ENCODE measurements around the gene FAM171A1.
"Not testable (repeated sequence)": the region's sequence is repeated elsewhere in the genome, so short reads cannot be mapped to it uniquely, and the experiment has no call there.

Gene FAM171A1

GRCh38 chr10:15211464-15211979 is 159.6 kb downstream of the FAM171A1 start:
- H3K4me3 ChIP-seq (ENCODE audit: low read length) = no peak overlapping the region
- H2AFZ ChIP-seq (ENCODE audit: low read depth, low read length) = no peak overlapping the region
- H3K27me3 ChIP-seq (ENCODE audit: low read depth, low read length) = no peaks in the 10 kb centered on the region
- no peak overlapping the region for H3K4me2 ChIP-seq (ENCODE audit: low read length)
- H3K79me2 ChIP-seq (ENCODE audit: low read length) = no peaks in the 10 kb centered on the region
- H3K9ac ChIP-seq (ENCODE audit: low read length) = no peak overlapping the region
- peaks cover 4% of the 10 kb centered on the region; the same call in 1 of the 2 replicates for H3K4me1 ChIP-seq (ENCODE audit: low read length)
- TF ChIP-seq EZH2phosphoT487 (IDR thresholded peaks at IDR 0.05; ENCODE audit: low read depth) = no peak
- TF ChIP-seq, protein P1, sequence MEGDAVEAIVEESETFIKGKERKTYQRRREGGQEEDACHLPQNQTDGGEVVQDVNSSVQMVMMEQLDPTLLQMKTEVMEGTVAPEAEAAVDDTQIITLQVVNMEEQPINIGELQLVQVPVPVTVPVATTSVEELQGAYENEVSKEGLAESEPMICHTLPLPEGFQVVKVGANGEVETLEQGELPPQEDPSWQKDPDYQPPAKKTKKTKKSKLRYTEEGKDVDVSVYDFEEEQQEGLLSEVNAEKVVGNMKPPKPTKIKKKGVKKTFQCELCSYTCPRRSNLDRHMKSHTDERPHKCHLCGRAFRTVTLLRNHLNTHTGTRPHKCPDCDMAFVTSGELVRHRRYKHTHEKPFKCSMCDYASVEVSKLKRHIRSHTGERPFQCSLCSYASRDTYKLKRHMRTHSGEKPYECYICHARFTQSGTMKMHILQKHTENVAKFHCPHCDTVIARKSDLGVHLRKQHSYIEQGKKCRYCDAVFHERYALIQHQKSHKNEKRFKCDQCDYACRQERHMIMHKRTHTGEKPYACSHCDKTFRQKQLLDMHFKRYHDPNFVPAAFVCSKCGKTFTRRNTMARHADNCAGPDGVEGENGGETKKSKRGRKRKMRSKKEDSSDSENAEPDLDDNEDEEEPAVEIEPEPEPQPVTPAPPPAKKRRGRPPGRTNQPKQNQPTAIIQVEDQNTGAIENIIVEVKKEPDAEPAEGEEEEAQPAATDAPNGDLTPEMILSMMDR (IDR thresholded peaks at IDR 0.05; ENCODE audit: low read depth, low read length) = no peak
- no peaks in the 10 kb centered on the region for H3K9me3 ChIP-seq (ENCODE audit: insufficient read depth, low read length)
- H3K27ac ChIP-seq (ENCODE audit: low read length) = no peak overlapping the region
- H4K20me1 ChIP-seq (ENCODE audit: insufficient read depth, low read length) = no peaks in the 10 kb centered on the region
- H3K36me3 ChIP-seq (replicated peaks; ENCODE audit: low read depth, low read length) = no peaks in the 10 kb centered on the region

DNA sequence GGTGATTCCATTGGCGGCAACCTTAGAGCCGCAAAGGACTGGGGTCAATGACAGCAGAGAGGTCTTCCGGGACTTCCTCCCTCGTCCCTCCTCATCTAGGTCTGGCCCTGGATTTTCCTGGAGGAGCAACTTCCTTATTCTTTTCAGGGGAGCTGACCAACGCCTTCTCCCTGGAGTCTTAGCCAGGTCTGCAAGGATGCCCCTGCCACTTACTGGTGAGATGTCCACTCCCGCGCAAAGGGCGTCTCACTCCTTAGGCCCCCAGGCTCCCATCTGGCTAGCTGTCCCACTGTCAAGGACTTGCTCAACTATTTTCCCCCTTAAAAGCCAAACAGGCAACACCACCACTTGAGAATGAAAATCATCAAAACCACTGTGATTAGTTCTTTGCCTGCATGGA is 160.6 kb downstream of the FAM171A1 start:
- TF ChIP-seq EZH2phosphoT487 (IDR thresholded peaks at IDR 0.05; ENCODE audit: low read depth) = no peak
- TF ChIP-seq, protein P1 (IDR thresholded peaks at IDR 0.05; ENCODE audit: low read depth, low read length) = no peak
- no peak overlapping the region for H3K4me2 ChIP-seq (ENCODE audit: low read length)
- no peak overlapping the region for H3K4me3 ChIP-seq (ENCODE audit: low read length)
- H3K9me3 ChIP-seq (ENCODE audit: insufficient read depth, low read length) = no peaks in the 10 kb centered on the region
- H3K27me3 ChIP-seq (ENCODE audit: low read depth, low read length) = no peaks in the 10 kb centered on the region
- no peak overlapping the region for H2AFZ ChIP-seq (ENCODE audit: low read depth, low read length)
- no peaks in the 10 kb centered on the region for H3K79me2 ChIP-seq (ENCODE audit: low read length)
- no peaks in the 10 kb centered on the region for H3K36me3 ChIP-seq (replicated peaks; ENCODE audit: low read depth, low read length)
- no peaks in the 10 kb centered on the region for H4K20me1 ChIP-seq (ENCODE audit: insufficient read depth, low read length)
- H3K9ac ChIP-seq (ENCODE audit: low read length) = no peak overlapping the region
- peaks cover 4% of the 10 kb centered on the region; the same call in 1 of the 2 replicates for H3K4me1 ChIP-seq (ENCODE audit: low read length)
- no peak overlapping the region for H3K27ac ChIP-seq (ENCODE audit: low read length)

DNA sequence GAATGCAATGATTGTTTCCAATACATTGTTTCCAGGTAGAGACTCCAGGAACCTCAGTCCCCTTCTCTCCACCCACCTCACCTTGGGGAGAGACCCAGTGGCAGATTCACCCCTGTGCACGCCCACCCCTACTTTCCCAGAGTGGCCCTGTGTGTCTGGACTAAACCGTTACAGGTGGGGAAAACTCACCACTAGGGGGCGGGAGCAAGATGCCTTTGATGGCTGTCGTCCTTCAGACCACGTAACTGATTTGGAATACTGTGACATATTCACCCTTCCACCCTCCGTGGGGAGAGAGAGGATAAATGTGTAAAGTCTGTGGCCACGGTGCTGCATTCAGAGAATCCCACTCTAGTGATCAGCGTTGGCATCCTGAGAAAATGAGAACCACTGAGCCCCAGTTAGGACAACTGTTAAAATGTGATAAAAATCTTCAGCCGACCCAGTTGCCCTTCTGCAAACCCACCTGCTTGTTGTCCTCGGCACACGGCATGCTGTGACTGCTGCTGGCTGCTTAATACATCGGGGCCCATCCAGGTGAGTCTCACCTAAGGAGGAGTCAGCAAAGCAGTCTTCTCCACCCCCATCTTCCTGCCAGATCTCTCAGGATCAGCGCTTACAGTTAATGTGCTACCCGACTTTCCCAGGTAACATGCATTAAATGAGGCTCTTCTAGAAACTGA is 161.1 kb downstream of the FAM171A1 start:
- no peaks in the 10 kb centered on the region for H3K36me3 ChIP-seq (replicated peaks; ENCODE audit: low read depth, low read length)

DNA sequence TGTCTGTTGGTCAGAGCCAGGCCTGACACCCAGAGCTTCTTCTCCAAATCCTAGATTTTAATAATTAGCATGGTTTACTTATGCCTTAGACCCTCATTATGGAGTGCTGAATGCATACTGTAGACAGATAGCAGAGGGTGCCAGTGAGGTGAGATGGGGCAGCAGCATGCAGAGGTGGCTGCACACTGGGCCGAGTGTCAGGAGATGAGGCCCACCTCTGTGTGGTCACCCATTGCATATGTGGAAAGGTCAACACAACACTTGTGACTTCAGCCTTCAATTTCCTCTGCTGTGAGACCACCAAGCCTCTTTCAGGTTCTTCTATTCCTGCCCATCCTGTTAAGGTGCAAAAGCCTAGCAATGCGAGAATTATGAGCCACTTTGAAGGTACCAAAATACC is 162.9 kb downstream of the FAM171A1 start:
- Histone ChIP-seq H3K9ac (ENCODE audit: low read length) (no peak overlapping the region), H3K4me3 (ENCODE audit: low read length) (no peak overlapping the region), H3K27me3 (ENCODE audit: low read depth, low read length) (no peaks in the 10 kb centered on the region), H3K36me3 (replicated peaks; ENCODE audit: low read depth, low read length) (no peaks in the 10 kb centered on the region), H3K27ac (ENCODE audit: low read length) (no peak overlapping the region), H2AFZ (ENCODE audit: low read depth, low read length) (no peak overlapping the region), H3K4me1 (ENCODE audit: low read length) (peaks cover 4% of the 10 kb centered on the region; the same call in 1 of the 2 replicates), H4K20me1 (ENCODE audit: insufficient read depth, low read length) (no peaks in the 10 kb centered on the region), H3K4me2 (ENCODE audit: low read length) (no peak overlapping the region), H3K9me3 (ENCODE audit: insufficient read depth, low read length) (no peaks in the 10 kb centered on the region), H3K79me2 (ENCODE audit: low read length) (no peaks in the 10 kb centered on the region)
- TF ChIP-seq, protein P1 (IDR thresholded peaks at IDR 0.05; ENCODE audit: low read depth, low read length) = no peak
- no peak for TF ChIP-seq EZH2phosphoT487 (IDR thresholded peaks at IDR 0.05; ENCODE audit: low read depth)

More for the DNA sequence above, 161.1 kb downstream of the FAM171A1 start:
- Histone ChIP-seq H3K9ac (ENCODE audit: low read length) (no peak overlapping the region), H3K27me3 (ENCODE audit: low read depth, low read length) (no peaks in the 10 kb centered on the region), H3K4me2 (ENCODE audit: low read length) (peak overlapping the region; percentile 57), H3K9me3 (ENCODE audit: insufficient read depth, low read length) (no peaks in the 10 kb centered on the region), H3K79me2 (ENCODE audit: low read length) (no peaks in the 10 kb centered on the region), H4K20me1 (ENCODE audit: insufficient read depth, low read length) (no peaks in the 10 kb centered on the region), H3K4me3 (ENCODE audit: low read length) (no peak overlapping the region), H2AFZ (ENCODE audit: low read depth, low read length) (no peak overlapping the region; the same call in 1 of the 2 replicates), H3K4me1 (ENCODE audit: low read length) (peaks cover 4% of the 10 kb centered on the region; the same call in 1 of the 2 replicates), H3K27ac (ENCODE audit: low read length) (no peak overlapping the region)
- TF ChIP-seq EZH2phosphoT487 (IDR thresholded peaks at IDR 0.05; ENCODE audit: low read depth) = no peak
- TF ChIP-seq, protein P1 (IDR thresholded peaks at IDR 0.05; ENCODE audit: low read depth, low read length) = peak; percentile 74

DNA sequence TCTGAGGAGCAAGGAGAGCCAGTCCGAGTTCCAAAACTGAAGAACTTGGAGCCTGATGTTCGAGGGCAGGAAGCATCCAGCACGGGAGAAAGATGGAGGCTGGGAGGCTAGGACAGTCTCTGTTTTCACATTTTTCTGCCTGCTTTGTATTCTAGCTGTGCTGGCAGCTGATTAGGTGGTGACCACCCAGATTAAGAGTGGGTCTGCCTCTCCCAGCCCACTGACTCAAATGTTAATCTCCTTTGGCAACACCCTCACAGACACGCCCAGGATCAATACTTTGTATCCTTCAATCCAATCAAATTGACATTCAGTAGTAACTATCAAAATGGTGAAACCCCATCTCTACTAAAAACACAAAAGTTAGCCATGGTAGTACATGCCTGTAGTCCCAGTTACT is 163.7 kb downstream of the FAM171A1 start:
- H3K4me2 ChIP-seq (ENCODE audit: low read length); H3K9me3 ChIP-seq (ENCODE audit: insufficient read depth, low read length); H2AFZ ChIP-seq (ENCODE audit: low read depth, low read length); H3K27me3 ChIP-seq (ENCODE audit: low read depth, low read length); H3K79me2 ChIP-seq (ENCODE audit: low read length); H4K20me1 ChIP-seq (ENCODE audit: insufficient read depth, low read length); H3K9ac ChIP-seq (ENCODE audit: low read length); H3K4me3 ChIP-seq (ENCODE audit: low read length); H3K27ac ChIP-seq (ENCODE audit: low read length); H3K4me1 ChIP-seq (ENCODE audit: low read length); H3K36me3 ChIP-seq (replicated peaks; ENCODE audit: low read depth, low read length): not testable (repeated sequence)

Data from OCI-LY3 (cell line).